T-helper 9 cell (primary cell): ENCODE results near the gene RBMS3.

Experiments
- DNase-seq: peaks from one replicate; pipeline ENCODE4 v3.0.0-alpha.2; 2020

Gene RBMS3

GRCh38 chr3:29695643-29696198 lies 414.9 kb downstream of the RBMS3 start:
- DNase-seq, result no peak

- no peak for DNase-seq
These were observed 415.4 kb downstream of the RBMS3 start for GRCh38 chr3:29696311-29696710.

- DNase-seq, result no peak
These were observed 417.1 kb downstream of the RBMS3 start for GRCh38 chr3:29697989-29698388.

GRCh38 chr3:29700256-29700655 lies 419.4 kb downstream of the RBMS3 start:
- no peak for DNase-seq

- DNase-seq, result no peak
These were observed 420.6 kb downstream of the RBMS3 start for GRCh38 chr3:29701326-29701983.

- no peak for DNase-seq
These were observed 425.3 kb downstream of the RBMS3 start for GRCh38 chr3:29705906-29706844.

- DNase-seq, result no peak
These were observed 428.0 kb downstream of the RBMS3 start for GRCh38 chr3:29708884-29709283.

GRCh38 chr3:29711255-29711771 lies 430.4 kb downstream of the RBMS3 start:
- DNase-seq, result no peak

- DNase-seq, result no peak
These were observed 435.3 kb downstream of the RBMS3 start for GRCh38 chr3:29716213-29716612.

- DNase-seq, result no peak
These were observed 437.8 kb downstream of the RBMS3 start for GRCh38 chr3:29718661-29719065.

GRCh38 chr3:29720665-29721064 lies 439.8 kb downstream of the RBMS3 start:
- no peak for DNase-seq

- DNase-seq, result no peak
These were observed 440.9 kb downstream of the RBMS3 start for GRCh38 chr3:29721789-29722188.

GRCh38 chr3:29731050-29731449 lies 450.2 kb downstream of the RBMS3 start:
- no peak for DNase-seq

- no peak for DNase-seq
These were observed 460.4 kb downstream of the RBMS3 start for GRCh38 chr3:29741231-29741630.

GRCh38 chr3:29745232-29745870 lies 464.5 kb downstream of the RBMS3 start:
- no peak for DNase-seq

GRCh38 chr3:29746163-29746760 lies 465.4 kb downstream of the RBMS3 start:
- no peak for DNase-seq

- DNase-seq, result no peak
These were observed 467.1 kb downstream of the RBMS3 start for GRCh38 chr3:29747991-29748390.

- DNase-seq, result no peak
These were observed 470.9 kb downstream of the RBMS3 start for GRCh38 chr3:29751647-29752314.

GRCh38 chr3:29754346-29754745 lies 473.5 kb downstream of the RBMS3 start:
- no peak for DNase-seq

GRCh38 chr3:29755416-29755815 lies 474.5 kb downstream of the RBMS3 start:
- DNase-seq, result no peak

GRCh38 chr3:29757054-29757777 lies 476.3 kb downstream of the RBMS3 start:
- DNase-seq, result no peak
